Activated CD8-positive, alpha-beta T cell treated with anti-CD3 and anti-CD28 coated beads for 36 hours (primary cell): ENCODE measurements around the gene PHC2. TPM values are rescaled to one million over a fixed set of nuclear protein-coding genes. Genes with fewer than 3 reads are reported as not detected.

Experiments used
- ATAC-seq: fragments of 200-7000 bp; cut with Tn5 transposase; one replicate; pipeline ENCODE4 v1.10.0; 2021; ENCODE audit warnings: mild to moderate bottlenecking, moderate library complexity
- CTCF ChIA-PET: fragments of 350-600 bp; sonication (Branson Sonifier 250); formaldehyde crosslinking; loops from one replicate; lab custom pipeline; 2021; ENCODE audit warnings: antibody characterized with exemption; lab: Charles Lee
- POLR2A ChIA-PET: fragments of 350-600 bp; sonication (Branson Sonifier 250); formaldehyde crosslinking; loops from one replicate; lab custom pipeline; 2021; ENCODE audit warnings: antibody characterized with exemption; lab: Charles Lee
- DNase-seq: peaks from one replicate; pipeline ENCODE4 v3.0.0-alpha.2; 2020
- H3K27ac Mint-ChIP-seq: one replicate; pipeline ENCODE4 v1.8.0; 2021; ENCODE audit warnings: mild to moderate bottlenecking, mixed read lengths
- H3K27me3 Mint-ChIP-seq: one replicate; pipeline ENCODE4 v1.8.0; 2021; ENCODE audit warnings: mixed read lengths
- H3K36me3 Mint-ChIP-seq: one replicate; pipeline ENCODE4 v1.8.0; 2021; ENCODE audit warnings: low read depth, mixed read lengths
- H3K4me1 Mint-ChIP-seq: one replicate; pipeline ENCODE4 v1.8.0; 2021; ENCODE audit warnings: low read depth, mixed read lengths
- H3K4me3 Mint-ChIP-seq: one replicate; pipeline ENCODE4 v1.8.0; 2021; ENCODE audit warnings: mild to moderate bottlenecking, moderate library complexity, mixed read lengths
- H3K9me3 Mint-ChIP-seq: one replicate; pipeline ENCODE4 v1.8.0; 2021; ENCODE audit warnings: mixed read lengths
- CTCF ChIP-seq: fragments of 200-600 bp; IDR thresholded peaks from one replicate; pipeline ENCODE4 v1.8.0; 2022; ENCODE audit warnings: antibody characterized with exemption, mild to moderate bottlenecking
- intact Hi-C: fragments of 100-400 bp; cut with micrococcal nuclease; formaldehyde crosslinking; loops from one replicate; pipeline ENCODE4 v1.10.0; 2022
- total RNA-seq, 2 experiments: library from RNA; stranded (reverse); gene quantifications; one replicate each; pipeline ENCODE4 v1.2.3, GENCODE V29; 2021

PHC2 gene
- total RNA-seq, 2 experiments from 2014 or later = 26.0 to 28.0 TPM

- H3K27ac Mint-ChIP-seq = no peak overlapping the region
- no peak overlapping the region for H3K4me3 Mint-ChIP-seq
- ChIA-PET CTCF (interaction anchor here (1.2 to 1.4 kb wide), 2 partner anchors 82 to 90 kb away, joined by 3 read pairs; no protein-coding TSS in a partner anchor), POLR2A (no interaction called here)
- no peaks in the 10 kb centered on the region for H3K4me1 Mint-ChIP-seq
- intact Hi-C loops = no loop called here
- ATAC-seq = no peak
- H3K36me3 Mint-ChIP-seq = no peaks in the 10 kb centered on the region
- DNase-seq = no peak
- peaks cover 6% of the 10 kb centered on the region for H3K27me3 Mint-ChIP-seq
- no peak for TF ChIP-seq CTCF
- H3K9me3 Mint-ChIP-seq = no peaks in the 10 kb centered on the region
Observed at GRCh38 chr1:33388805-33389771, 41.8 kb downstream of the PHC2 start.

- ChIA-PET CTCF (no interaction called here), POLR2A (interaction anchor here (0.8 kb wide), 1 partner anchor 30 kb away, joined by 3 read pairs; no protein-coding TSS in a partner anchor)
- Mint-ChIP-seq H3K27me3 (peaks cover 4% of the 10 kb centered on the region), H3K27ac (no peak overlapping the region), H3K36me3 (no peaks in the 10 kb centered on the region), H3K4me3 (no peak overlapping the region), H3K4me1 (no peaks in the 10 kb centered on the region), H3K9me3 (no peaks in the 10 kb centered on the region)
- ATAC-seq (no peak), DNase-seq (no peak)
- intact Hi-C loops = no loop called here
- no peak for TF ChIP-seq CTCF
Observed at GRCh38 chr1:33387625-33388024, 43.3 kb downstream of the PHC2 start.

- ATAC-seq (no peak), DNase-seq (no peak)
- intact Hi-C loops = no loop called here
- Mint-ChIP-seq H3K4me1 (peaks cover 7% of the 10 kb centered on the region), H3K27me3 (peaks cover 13% of the 10 kb centered on the region), H3K4me3 (no peak overlapping the region), H3K27ac (no peak overlapping the region), H3K9me3 (no peaks in the 10 kb centered on the region), H3K36me3 (no peaks in the 10 kb centered on the region)
- POLR2A ChIA-PET = no interaction called here
- CTCF ChIA-PET = no interaction called here
- no peak for TF ChIP-seq CTCF
Observed at GRCh38 chr1:33385251-33385650, 45.6 kb downstream of the PHC2 start.

GRCh38 chr1:33384040-33384812, 46.7 kb downstream of the PHC2 start:
- CTCF ChIA-PET = no interaction called here
- intact Hi-C loops = no loop called here

More at GRCh38 chr1:33384040-33384812, 46.7 kb downstream of the PHC2 start:
- ATAC-seq = no peak
- Mint-ChIP-seq H3K9me3 (no peaks in the 10 kb centered on the region), H3K27me3 (peaks cover 19% of the 10 kb centered on the region), H3K27ac (no peak overlapping the region), H3K4me3 (no peak overlapping the region), H3K36me3 (no peaks in the 10 kb centered on the region), H3K4me1 (peaks cover 7% of the 10 kb centered on the region)
- no peak for DNase-seq
- no peak for TF ChIP-seq CTCF
- POLR2A ChIA-PET = no interaction called here
